ENCODE measurements around the gene CCDC40.

DNA sequence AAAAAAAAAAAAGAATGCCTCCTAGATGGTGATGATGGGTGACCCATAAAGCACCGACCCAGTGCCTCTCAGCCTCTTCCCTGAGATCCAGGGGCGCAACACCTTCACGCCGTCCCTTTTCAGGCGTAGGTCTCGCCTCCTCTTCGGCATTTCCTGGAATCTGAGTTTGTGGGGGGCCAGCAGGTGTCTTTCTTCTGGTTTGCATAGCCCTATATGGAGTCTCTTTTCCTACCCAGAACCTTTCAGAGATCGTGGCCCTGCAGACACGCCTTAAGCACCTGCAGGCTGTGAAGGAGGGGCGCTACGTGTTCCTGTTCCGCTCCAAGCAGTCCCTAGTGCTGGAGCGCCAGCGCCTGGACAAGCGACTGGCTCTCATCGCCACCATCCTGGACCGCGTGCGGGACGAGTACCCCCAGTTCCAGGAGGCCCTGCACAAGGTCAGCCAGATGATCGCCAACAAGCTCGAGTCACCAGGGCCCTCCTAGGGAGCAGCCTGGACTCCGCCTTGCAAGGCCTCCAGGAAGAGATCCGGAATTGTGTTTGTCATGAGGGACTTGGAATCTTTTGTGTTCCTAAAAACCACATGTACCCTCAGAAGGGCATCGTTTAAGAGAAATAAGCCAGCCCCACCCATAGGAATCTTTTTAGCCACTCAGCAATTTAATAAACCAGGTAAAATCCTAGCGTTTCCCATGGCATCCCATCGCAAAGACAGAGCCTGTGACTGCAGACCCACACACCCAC, 63.0 kb downstream of the CCDC40 start:
- TF ChIP-seq, protein P1, sequence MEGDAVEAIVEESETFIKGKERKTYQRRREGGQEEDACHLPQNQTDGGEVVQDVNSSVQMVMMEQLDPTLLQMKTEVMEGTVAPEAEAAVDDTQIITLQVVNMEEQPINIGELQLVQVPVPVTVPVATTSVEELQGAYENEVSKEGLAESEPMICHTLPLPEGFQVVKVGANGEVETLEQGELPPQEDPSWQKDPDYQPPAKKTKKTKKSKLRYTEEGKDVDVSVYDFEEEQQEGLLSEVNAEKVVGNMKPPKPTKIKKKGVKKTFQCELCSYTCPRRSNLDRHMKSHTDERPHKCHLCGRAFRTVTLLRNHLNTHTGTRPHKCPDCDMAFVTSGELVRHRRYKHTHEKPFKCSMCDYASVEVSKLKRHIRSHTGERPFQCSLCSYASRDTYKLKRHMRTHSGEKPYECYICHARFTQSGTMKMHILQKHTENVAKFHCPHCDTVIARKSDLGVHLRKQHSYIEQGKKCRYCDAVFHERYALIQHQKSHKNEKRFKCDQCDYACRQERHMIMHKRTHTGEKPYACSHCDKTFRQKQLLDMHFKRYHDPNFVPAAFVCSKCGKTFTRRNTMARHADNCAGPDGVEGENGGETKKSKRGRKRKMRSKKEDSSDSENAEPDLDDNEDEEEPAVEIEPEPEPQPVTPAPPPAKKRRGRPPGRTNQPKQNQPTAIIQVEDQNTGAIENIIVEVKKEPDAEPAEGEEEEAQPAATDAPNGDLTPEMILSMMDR (IDR thresholded peaks at IDR 0.05), result no peak
- TF ChIP-seq POLR2A (IDR thresholded peaks at IDR 0.05), result no peak

All from body of pancreas (tissue), 4 donors.